Putamen (tissue), 1 donor: ENCODE data around the gene CDC42.

Experiments
- DNase-seq: peaks from one replicate; pipeline ENCODE4 v3.0.0-alpha.2; 2016; ENCODE audit warnings: low spot score

The CDC42 gene

DNA sequence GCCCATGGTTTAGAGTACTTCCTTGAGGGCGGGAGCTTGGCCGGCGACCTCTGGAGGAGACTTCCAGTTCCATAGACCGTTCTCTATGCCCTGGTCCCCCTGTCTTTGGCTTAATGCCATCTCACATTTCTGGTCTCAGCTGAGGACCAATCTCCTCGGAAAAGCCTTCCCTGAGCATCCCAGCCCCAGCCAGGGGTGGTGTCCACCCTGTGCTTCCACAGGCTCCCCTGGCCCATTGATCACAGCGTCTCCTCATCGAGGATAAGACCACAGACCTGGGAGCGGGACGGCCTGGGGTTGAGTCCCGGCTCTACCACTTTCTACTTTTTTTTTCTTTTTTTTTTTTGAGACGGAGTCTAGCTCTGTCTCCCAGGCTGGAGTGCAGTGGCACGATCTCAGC is 75.9 kb downstream of the CDC42 start:
- DNase-seq, result no peak

GRCh38 chr1:22129501-22130117 is 77.1 kb downstream of the CDC42 start:
- DNase-seq, result no peak

DNA sequence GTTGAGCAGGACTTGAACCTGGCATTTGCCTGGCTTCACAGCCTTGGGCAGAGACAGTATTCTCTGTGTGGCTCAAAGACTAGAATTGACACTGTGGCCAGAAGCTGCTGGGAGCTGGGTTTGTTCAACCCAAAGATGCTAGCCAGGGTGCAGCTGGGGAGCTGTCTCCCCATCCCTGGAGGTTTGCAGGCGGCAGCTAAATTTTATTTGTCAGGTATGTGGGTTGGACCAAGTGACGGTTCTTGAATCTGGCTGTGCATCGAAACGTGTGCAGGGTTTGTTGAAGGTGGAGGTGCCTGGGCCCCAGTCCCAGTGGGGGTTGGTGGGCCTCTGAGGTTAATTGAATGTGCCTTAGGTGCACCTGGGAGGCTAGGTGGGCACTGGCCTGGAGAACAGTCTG is 78.6 kb downstream of the CDC42 start:
- DNase-seq, result no peak

GRCh38 chr1:22131875-22132486 is 79.5 kb downstream of the CDC42 start:
- no peak for DNase-seq

- no peak for DNase-seq
These were observed 80.2 kb downstream of the CDC42 start for GRCh38 chr1:22132517-22133235.

GRCh38 chr1:22133247-22133930 is 80.9 kb downstream of the CDC42 start:
- DNase-seq, result no peak

DNA sequence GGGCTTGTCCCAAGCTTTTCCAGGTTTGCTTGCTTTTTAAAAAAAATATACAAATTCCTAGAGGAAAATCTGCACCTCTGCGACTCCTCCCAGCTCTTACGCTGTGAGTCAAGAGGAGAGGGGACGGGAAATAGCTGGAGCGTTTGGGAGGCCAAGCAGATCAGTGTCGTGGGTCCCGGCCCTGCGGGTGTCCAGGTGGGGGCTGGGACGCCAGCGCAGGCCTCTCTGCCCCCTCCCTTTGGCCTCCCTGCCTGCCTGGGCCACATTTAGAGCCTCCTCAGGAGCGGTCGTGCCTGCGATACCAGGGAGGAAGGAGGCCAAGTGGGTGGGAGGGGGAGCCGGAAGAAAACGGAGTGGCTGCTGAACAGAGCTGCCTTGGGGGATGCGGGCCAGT is 81.4 kb downstream of the CDC42 start:
- DNase-seq, result no peak

GRCh38 chr1:22137004-22137720 is 84.7 kb downstream of the CDC42 start:
- DNase-seq, result no peak

GRCh38 chr1:22139066-22139594 is 86.6 kb downstream of the CDC42 start:
- no peak for DNase-seq

DNA sequence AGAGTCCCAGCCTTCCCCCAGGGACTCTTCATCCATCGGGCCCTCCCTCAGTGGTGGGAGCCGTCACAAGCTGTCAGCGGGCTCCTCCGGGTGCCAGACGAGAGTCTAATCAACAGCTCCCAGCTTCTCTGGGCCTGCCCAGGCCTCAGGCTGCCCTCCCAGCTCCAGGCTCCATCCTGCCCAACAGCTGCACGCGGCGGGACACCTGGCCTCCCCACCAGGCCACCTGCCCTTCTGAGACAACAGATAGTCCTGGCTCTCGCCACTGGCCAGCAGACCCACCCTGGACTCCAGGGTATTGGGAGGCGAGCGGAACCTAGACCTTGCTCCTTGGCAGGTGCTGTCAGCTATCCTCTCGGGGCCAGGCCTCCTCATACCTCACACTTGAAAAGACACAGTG is 87.3 kb downstream of the CDC42 start:
- DNase-seq, result no peak
